HCT116 (cell line): ENCODE measurements around the gene SOBP. TPM values are rescaled to one million over a fixed set of nuclear protein-coding genes. Genes with fewer than 3 reads are reported as not detected.

Source experiments
- ATAC-seq: fragments of 200-7000 bp; cut with Tn5 transposase; 2 replicates; pipeline ENCODE4 v1.9.1; 2020; ENCODE audit warnings: mild to moderate bottlenecking, moderate library complexity
- BruUV-seq: library from RNA; stranded (reverse); fragments of 400-500 nt; replicated peaks from 2 replicates; lab custom pipeline; 2021; lab: Mats Ljungman, UMichigan
- CTCF ChIA-PET: fragments of 300-600 bp; sonication (Branson Sonifier 250); formaldehyde crosslinking; loops from one replicate; lab custom pipeline; 2021; ENCODE audit warnings: antibody characterized with exemption; lab: Charles Lee
- POLR2A ChIA-PET: fragments of 300-600, 350-600 bp; sonication (Branson Sonifier 250); formaldehyde crosslinking; loops from one replicate; lab custom pipeline; 2021; ENCODE audit warnings: antibody characterized with exemption; lab: Charles Lee
- RAD21 ChIA-PET, 2 experiments: fragments of 300-600 bp; sonication (Branson Sonifier 250); formaldehyde crosslinking; loops; one replicate each; lab custom pipeline; 2023; ENCODE audit warnings: low total read pairs in 2 of 2; ENCODE audit not compliant: uncharacterized antibody in 2 of 2, unreplicated experiment in 2 of 2, low non-redundant PET in 1 of 2; lab: Charles Lee
- DNase-seq: peaks from one replicate; pipeline ENCODE4 v3.0.0-alpha.2; 2010; ENCODE audit warnings: low read depth, low spot score
- H2AFZ ChIP-seq: fragments of 200-600 bp; shearing (Covaris generic), sonication (generic); 2 replicates; pipeline ENCODE4 v1.6.1; 2017; ENCODE audit warnings: low read depth, mixed run types, mixed read lengths, antibody characterized with exemption, low read length; ENCODE audit not compliant: poor library complexity, severe bottlenecking
- H3K27ac ChIP-seq: 2 replicates; pipeline ENCODE4 v1.5.1; 2012; ENCODE audit warnings: low read depth, low read length
- H3K27me3 ChIP-seq: fragments of 200-600 bp; sonication (generic); 2 replicates; pipeline ENCODE4 v1.6.1; 2016; ENCODE audit warnings: mixed run types, low read length, mixed read lengths; ENCODE audit not compliant: insufficient read depth
- H3K36me3 ChIP-seq, 2 experiments: fragments of 200-500 bp in 1 of 2; fragments of 200-600 bp in 1 of 2; sonication (Bioruptor generic) in 1 of 2; sonication (generic) in 1 of 2; 2 replicates each; pipeline versions ENCODE4 v1.5.1 to v1.6.1; 2014 to 2016; ENCODE audit warnings: low read length in 2 of 2, inconsistent platforms in 1 of 2, mixed read lengths in 1 of 2, mixed run types in 1 of 2; ENCODE audit not compliant: insufficient read depth in 2 of 2, control insufficient read depth in 1 of 2
- H3K4me1 ChIP-seq, 2 experiments: fragments of 200-600 bp in 1 of 2; sonication (generic) in 1 of 2; 2 replicates each; pipeline versions ENCODE4 v1.5.1 to v1.6.1; 2012 to 2017; ENCODE audit warnings: low read length in 2 of 2, inconsistent platforms in 1 of 2, mild to moderate bottlenecking in 1 of 2, mixed read lengths in 1 of 2, mixed run types in 1 of 2, moderate library complexity in 1 of 2; ENCODE audit not compliant: insufficient read depth in 2 of 2, control insufficient read depth in 1 of 2
- H3K4me2 ChIP-seq: fragments of 200-600 bp; sonication (generic); 2 replicates; pipeline ENCODE4 v1.6.1; 2017; ENCODE audit warnings: mixed run types, low read length, mixed read lengths
- H3K4me3 ChIP-seq, 2 experiments: fragments of 200-600 bp in 1 of 2; sonication (generic) in 1 of 2; replicated peaks in 1 of 2; 2 replicates each; pipeline ENCODE4 v1.5.1; 2011 to 2016; ENCODE audit warnings: low read length in 2 of 2, control low read depth in 1 of 2, low read depth in 1 of 2, mild to moderate bottlenecking in 1 of 2, mixed read lengths in 1 of 2, mixed run types in 1 of 2
- H3K79me2 ChIP-seq: fragments of 200-600 bp; sonication (generic); 2 replicates; pipeline ENCODE4 v1.6.1; 2017; ENCODE audit warnings: mild to moderate bottlenecking, mixed run types, low read length, moderate library complexity, mixed read lengths; ENCODE audit not compliant: insufficient read depth
- H3K9ac ChIP-seq: fragments of 200-600 bp; sonication (generic); 2 replicates; pipeline ENCODE4 v1.6.1; 2016; ENCODE audit warnings: low read length, mixed read lengths
- H3K9me2 ChIP-seq: fragments of 200-600 bp; sonication (generic), shearing (Covaris generic); 2 replicates; pipeline ENCODE4 v1.6.1; 2017; ENCODE audit warnings: mixed run types, mild to moderate bottlenecking, moderate library complexity; ENCODE audit not compliant: insufficient read depth
- H3K9me3 ChIP-seq, 2 experiments: fragments of 200-500 bp in 1 of 2; fragments of 200-600 bp in 1 of 2; sonication (Bioruptor generic) in 1 of 2; sonication (generic) in 1 of 2; 2 replicates each; pipeline ENCODE4 v1.6.1; 2014 to 2017; ENCODE audit warnings: low read length in 2 of 2, mixed read lengths in 2 of 2, inconsistent platforms in 1 of 2, low read depth in 1 of 2, mild to moderate bottlenecking in 1 of 2, mixed run types in 1 of 2, moderate library complexity in 1 of 2; ENCODE audit not compliant: control insufficient read depth in 1 of 2, insufficient read depth in 1 of 2
- H4K20me1 ChIP-seq: fragments of 200-600 bp; sonication (generic), shearing (Covaris generic); 2 replicates; pipeline ENCODE4 v1.6.1; 2017; ENCODE audit warnings: mixed run types, mild to moderate bottlenecking, moderate library complexity; ENCODE audit not compliant: insufficient read depth
- CEBPB ChIP-seq: IDR thresholded peaks from 2 replicates; pipeline ENCODE4 v1.6.1; 2012; ENCODE audit warnings: low read depth
- EGR1 ChIP-seq: IDR thresholded peaks from 2 replicates; pipeline ENCODE4 v1.6.1; 2012; ENCODE audit warnings: low read depth
- EZH2 ChIP-seq: fragments of 200-600 bp; sonication (generic); IDR thresholded peaks from 2 replicates; pipeline ENCODE4 v1.6.1; 2017; ENCODE audit warnings: antibody characterized with exemption, mixed run types
- FOSL1 ChIP-seq: IDR thresholded peaks from 2 replicates; pipeline ENCODE4 v1.6.1; 2012; ENCODE audit warnings: low read depth
- TCF7L2 ChIP-seq: IDR thresholded peaks from 2 replicates; pipeline ENCODE4 v1.7.0; 2011; ENCODE audit warnings: borderline replicate concordance, inconsistent platforms; ENCODE audit not compliant: insufficient read depth, insufficient read length; ENCODE audit errors: extremely low read depth
- intact Hi-C: fragments of 100-400 bp; cut with micrococcal nuclease; formaldehyde crosslinking; loops from 2 replicates; pipeline ENCODE4 v1.10.0; 2022
- total RNA-seq: library from RNA; stranded (reverse); gene quantifications from one replicate; pipeline ENCODE4 v1.2.1, GENCODE V29; 2021; ENCODE audit not compliant: unreplicated experiment
- TF ChIP-seq, protein P1 (sequence below): IDR thresholded peaks from 2 replicates; pipeline ENCODE4 v1.6.1; 2012; ENCODE audit warnings: low read depth
- TF ChIP-seq, protein P2 (sequence below): IDR thresholded peaks from 2 replicates; pipeline ENCODE4 v1.6.1; 2012

SOBP gene
- total RNA-seq, 1 experiment from 2014 or later = 2.6 TPM

DNA sequence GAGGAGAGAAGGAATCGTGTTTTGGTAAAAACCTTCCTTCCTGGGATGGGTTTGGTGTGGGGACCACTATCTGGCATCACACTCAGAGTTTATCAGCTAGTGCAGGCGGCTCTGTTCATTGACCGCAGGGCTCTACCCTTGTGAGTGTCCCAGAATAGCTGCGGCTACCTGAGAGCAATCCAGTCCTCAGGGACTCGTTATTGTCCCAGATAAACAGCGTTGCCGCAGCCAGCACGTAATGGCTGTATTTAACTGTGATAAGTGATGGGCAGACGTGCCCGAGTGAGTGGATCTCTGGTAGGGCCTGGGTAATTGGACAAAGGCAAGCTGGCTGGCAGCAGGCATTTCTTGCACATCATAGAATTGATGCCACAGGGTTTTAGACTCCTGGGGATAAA is 163.3 kb downstream of the SOBP start:
- no peak overlapping the region for H3K9ac ChIP-seq
- ATAC-seq = no peak
- BruUV-seq = no TSS peak
- no peak for DNase-seq
- TF ChIP-seq, protein P1, sequence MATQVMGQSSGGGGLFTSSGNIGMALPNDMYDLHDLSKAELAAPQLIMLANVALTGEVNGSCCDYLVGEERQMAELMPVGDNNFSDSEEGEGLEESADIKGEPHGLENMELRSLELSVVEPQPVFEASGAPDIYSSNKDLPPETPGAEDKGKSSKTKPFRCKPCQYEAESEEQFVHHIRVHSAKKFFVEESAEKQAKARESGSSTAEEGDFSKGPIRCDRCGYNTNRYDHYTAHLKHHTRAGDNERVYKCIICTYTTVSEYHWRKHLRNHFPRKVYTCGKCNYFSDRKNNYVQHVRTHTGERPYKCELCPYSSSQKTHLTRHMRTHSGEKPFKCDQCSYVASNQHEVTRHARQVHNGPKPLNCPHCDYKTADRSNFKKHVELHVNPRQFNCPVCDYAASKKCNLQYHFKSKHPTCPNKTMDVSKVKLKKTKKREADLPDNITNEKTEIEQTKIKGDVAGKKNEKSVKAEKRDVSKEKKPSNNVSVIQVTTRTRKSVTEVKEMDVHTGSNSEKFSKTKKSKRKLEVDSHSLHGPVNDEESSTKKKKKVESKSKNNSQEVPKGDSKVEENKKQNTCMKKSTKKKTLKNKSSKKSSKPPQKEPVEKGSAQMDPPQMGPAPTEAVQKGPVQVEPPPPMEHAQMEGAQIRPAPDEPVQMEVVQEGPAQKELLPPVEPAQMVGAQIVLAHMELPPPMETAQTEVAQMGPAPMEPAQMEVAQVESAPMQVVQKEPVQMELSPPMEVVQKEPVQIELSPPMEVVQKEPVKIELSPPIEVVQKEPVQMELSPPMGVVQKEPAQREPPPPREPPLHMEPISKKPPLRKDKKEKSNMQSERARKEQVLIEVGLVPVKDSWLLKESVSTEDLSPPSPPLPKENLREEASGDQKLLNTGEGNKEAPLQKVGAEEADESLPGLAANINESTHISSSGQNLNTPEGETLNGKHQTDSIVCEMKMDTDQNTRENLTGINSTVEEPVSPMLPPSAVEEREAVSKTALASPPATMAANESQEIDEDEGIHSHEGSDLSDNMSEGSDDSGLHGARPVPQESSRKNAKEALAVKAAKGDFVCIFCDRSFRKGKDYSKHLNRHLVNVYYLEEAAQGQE = no peak
- no peak for TF ChIP-seq TCF7L2
- TF ChIP-seq CEBPB = no peak
- no peak for TF ChIP-seq EGR1
- no peak for TF ChIP-seq EZH2
- TF ChIP-seq FOSL1 = no peak
- TF ChIP-seq, protein P2, sequence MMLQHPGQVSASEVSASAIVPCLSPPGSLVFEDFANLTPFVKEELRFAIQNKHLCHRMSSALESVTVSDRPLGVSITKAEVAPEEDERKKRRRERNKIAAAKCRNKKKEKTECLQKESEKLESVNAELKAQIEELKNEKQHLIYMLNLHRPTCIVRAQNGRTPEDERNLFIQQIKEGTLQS = no peak
- H3K4me1 ChIP-seq = no peaks in the 10 kb centered on the region
- no peaks in the 10 kb centered on the region for H3K9me3 ChIP-seq
- no peaks in the 10 kb centered on the region for H4K20me1 ChIP-seq
- H2AFZ ChIP-seq = no peak overlapping the region
- no peaks in the 10 kb centered on the region for H3K79me2 ChIP-seq
- H3K4me3 ChIP-seq = no peak overlapping the region
- ChIA-PET POLR2A (no interaction called here), RAD21 (no interaction called here), CTCF (no interaction called here)
- intact Hi-C loops = no loop called here
- H3K9me2 ChIP-seq = no peaks in the 10 kb centered on the region
- H3K4me2 ChIP-seq = no peak overlapping the region
- H3K36me3 ChIP-seq = no peaks in the 10 kb centered on the region
- no peak overlapping the region for H3K27ac ChIP-seq
- H3K27me3 ChIP-seq = no peaks in the 10 kb centered on the region
